WTC11 (cell line): ENCODE results near the gene RMND5A. TPM values are rescaled to one million over a fixed set of nuclear protein-coding genes. Genes with fewer than 3 reads are reported as not detected.
A peak's percentile ranks its signal among the peaks of the same experiment; 100 is the strongest.

Experiments used
- ATAC-seq: fragments of 200-7000 bp; cut with Tn5 transposase; 2 replicates; pipeline ENCODE4 v1.10.0; 2021; ENCODE audit warnings: mild to moderate bottlenecking, moderate library complexity
- CTCF ChIA-PET: fragments of 300-600 bp; sonication (Branson Sonifier 250); formaldehyde crosslinking; loops from one replicate; lab custom pipeline; 2021; ENCODE audit warnings: antibody characterized with exemption; lab: Charles Lee
- POLR2A ChIA-PET: fragments of 350-600 bp; sonication (Branson Sonifier 250); formaldehyde crosslinking; loops from one replicate; lab custom pipeline; 2021; ENCODE audit warnings: antibody characterized with exemption; lab: Charles Lee
- DNase-seq: peaks from one replicate; pipeline ENCODE4 v3.0.0; 2021; ENCODE audit warnings: low spot score
- H3K27ac Mint-ChIP-seq: 2 replicates; pipeline ENCODE4 v1.8.0; 2021; ENCODE audit warnings: mixed read lengths
- H3K27me3 Mint-ChIP-seq: 2 replicates; pipeline ENCODE4 v1.8.0; 2021; ENCODE audit warnings: low read depth, mild to moderate bottlenecking, moderate library complexity, mixed read lengths
- H3K36me3 Mint-ChIP-seq: 2 replicates; pipeline ENCODE4 v1.8.0; 2021; ENCODE audit warnings: mixed read lengths
- H3K4me1 Mint-ChIP-seq: 2 replicates; pipeline ENCODE4 v1.8.0; 2022; ENCODE audit warnings: mixed read lengths
- H3K4me3 Mint-ChIP-seq: 2 replicates; pipeline ENCODE4 v1.8.0; 2021; ENCODE audit warnings: mild to moderate bottlenecking, moderate library complexity, mixed read lengths
- H3K9me3 Mint-ChIP-seq: 2 replicates; pipeline ENCODE4 v1.8.0; 2021; ENCODE audit warnings: mixed read lengths
- AFF4 ChIP-seq: sonication (generic); formaldehyde crosslinking; IDR thresholded peaks from 2 replicates; pipeline ENCODE4 v1.8.1; 2023; ENCODE audit warnings: mild to moderate bottlenecking, missing genetic modification reagents, borderline replicate concordance
- ARID4B ChIP-seq: sonication (generic); formaldehyde crosslinking; IDR thresholded peaks from 2 replicates; pipeline ENCODE4 v1.8.0; 2023; ENCODE audit warnings: missing genetic modification reagents, mild to moderate bottlenecking, borderline replicate concordance
- E2F1 ChIP-seq: sonication (generic); formaldehyde crosslinking; IDR thresholded peaks from 2 replicates; pipeline ENCODE4 v1.8.0; 2022; ENCODE audit warnings: mild to moderate bottlenecking, missing genetic modification reagents
- EMX1 ChIP-seq: fragments of 250-450 bp; sonication (Bioruptor Pico); IDR thresholded peaks from 2 replicates; pipeline ENCODE4 v1.8.0; 2021; ENCODE audit warnings: mild to moderate bottlenecking
- FOXP1 ChIP-seq: sonication (generic); formaldehyde crosslinking; IDR thresholded peaks from 2 replicates; pipeline ENCODE4 v1.8.0; 2022; ENCODE audit warnings: missing genetic modification reagents, mild to moderate bottlenecking, moderate library complexity, borderline replicate concordance
- HMGA2 ChIP-seq: fragments of 250-450 bp; sonication (Bioruptor Pico); IDR thresholded peaks from 2 replicates; pipeline ENCODE4 v1.4.0; 2021; ENCODE audit warnings: mild to moderate bottlenecking, moderate library complexity
- HMGXB4 ChIP-seq: sonication (generic); formaldehyde crosslinking; IDR thresholded peaks from 2 replicates; pipeline ENCODE4 v1.8.1; 2023; ENCODE audit warnings: mild to moderate bottlenecking, moderate library complexity, missing genetic modification reagents
- KAT7 ChIP-seq: sonication (generic); formaldehyde crosslinking; IDR thresholded peaks from 2 replicates; pipeline ENCODE4 v1.8.1; 2023; ENCODE audit warnings: missing genetic modification reagents, mild to moderate bottlenecking, borderline replicate concordance
- MAX ChIP-seq: sonication (generic); formaldehyde crosslinking; IDR thresholded peaks from 2 replicates; pipeline ENCODE4 v1.8.0; 2022; ENCODE audit warnings: mild to moderate bottlenecking, missing genetic modification reagents
- SOX15 ChIP-seq: fragments of 250-450 bp; sonication (Bioruptor Pico); IDR thresholded peaks from 2 replicates; pipeline ENCODE4 v1.9.0; 2021; ENCODE audit warnings: mild to moderate bottlenecking
- TEAD4 ChIP-seq: sonication (generic); formaldehyde crosslinking; IDR thresholded peaks from 2 replicates; pipeline ENCODE4 v1.8.0; 2022; ENCODE audit warnings: mild to moderate bottlenecking, missing genetic modification reagents
- TP53 ChIP-seq: sonication (generic); formaldehyde crosslinking; IDR thresholded peaks from 2 replicates; pipeline ENCODE4 v1.8.1; 2023; ENCODE audit warnings: mild to moderate bottlenecking, missing genetic modification reagents
- total RNA-seq: library from RNA; stranded (reverse); gene quantifications from 3 replicates; pipeline ENCODE4 v1.2.3, GENCODE V29; 2021

RMND5A gene
- total RNA-seq, 1 experiment from 2014 or later: 55.4 TPM

GRCh38 chr2:86790134-86790675 is 70.1 kb downstream of the RMND5A start (continued):
- TF ChIP-seq E2F1: 0 out of 2 replicates have a peak, but pooled peaks have one; percentile 57
- TF ChIP-seq SOX15 (CRISPR knock-in tag): no peak
- TF ChIP-seq HMGA2 (CRISPR knock-in tag): no peak
- no peak for TF ChIP-seq KAT7 (CRISPR knock-in tag)
- no peak for TF ChIP-seq EMX1
- TF ChIP-seq ARID4B (CRISPR knock-in tag): peak; percentile 44; the same call in 1 of the 2 replicates

GRCh38 chr2:86790676-86791572 is 70.8 kb downstream of the RMND5A start, which contains the start of gene CD8A:
Gene CD8A, minus strand, starts transcription at chr2:86790913. Its CDS starts 88 bp downstream, at chr2:86790825.
- H3K36me3 Mint-ChIP-seq: peaks cover 5% of the 10 kb centered on the region
- DNase-seq (peak; percentile 30), ATAC-seq (peak; percentile 15)
- peaks cover 20% of the 10 kb centered on the region for H3K4me1 Mint-ChIP-seq
- H3K27me3 Mint-ChIP-seq: peaks cover 91% of the 10 kb centered on the region
- ChIA-PET CTCF (interaction anchor here (1.1 to 1.4 kb wide), 2 partner anchors 16 to 304 kb away, joined by 3 read pairs; no protein-coding TSS in a partner anchor), POLR2A (interaction anchor here (1.2 kb wide), 1 partner anchor 9 kb away, joined by 4 read pairs; no protein-coding TSS in a partner anchor)
- no peak within 1 kb of the TSS for H3K27ac Mint-ChIP-seq
- peaks cover 11% of the 10 kb centered on the region for H3K9me3 Mint-ChIP-seq
- no peak for TF ChIP-seq HMGXB4 (CRISPR knock-in tag)
- peak; percentile 39; the same call in 1 of the 2 replicates for TF ChIP-seq TP53 (CRISPR knock-in tag)
- TF ChIP-seq FOXP1 (CRISPR knock-in tag): 0 out of 2 replicates have a peak, but pooled peaks have one; percentile 60
- peak within 1 kb of the TSS; percentile 64 for H3K4me3 Mint-ChIP-seq

GRCh38 chr2:86791573-86791972 is 71.5 kb downstream of the RMND5A start:
- Mint-ChIP-seq H3K4me3 (peak overlapping the region; percentile 59), H3K27me3 (peaks cover 90% of the 10 kb centered on the region), H3K27ac (no peak overlapping the region), H3K4me1 (peaks cover 20% of the 10 kb centered on the region), H3K9me3 (peaks cover 17% of the 10 kb centered on the region), H3K36me3 (peaks cover 11% of the 10 kb centered on the region)
- CTCF ChIA-PET: interaction anchor here (1.1 to 1.4 kb wide), 2 partner anchors 15 to 305 kb away, joined by 3 read pairs; no protein-coding TSS in a partner anchor
- POLR2A ChIA-PET: interaction anchor here (1.2 kb wide), 1 partner anchor 10 kb away, joined by 4 read pairs; no protein-coding TSS in a partner anchor
- ATAC-seq (no peak), DNase-seq (peak; percentile 39)
- TF ChIP-seq MAX (CRISPR knock-in tag) (peak; percentile 68), TEAD4 (CRISPR knock-in tag) (0 out of 2 replicates have a peak, but pooled peaks have one; percentile 27), AFF4 (CRISPR knock-in tag) (no peak)
